GM10248 (cell line): Measurements from ENCODE around the gene HSPA12A.

ENCODE experiments used
- CTCF ChIA-PET: fragments of 300-600 bp; sonication (Branson Sonifier 250); formaldehyde crosslinking; extraction: SDS; loops from one replicate; lab custom pipeline; 2021; ENCODE audit warnings: antibody characterized with exemption; lab: Yijun Ruan, JAX
- POLR2A ChIA-PET: fragments of 350-650 bp; sonication (Branson Sonifier 250); formaldehyde crosslinking; extraction: SDS; loops from one replicate; lab custom pipeline; 2020; ENCODE audit warnings: antibody characterized with exemption; lab: Yijun Ruan, JAX
- DNase-seq: peaks from one replicate; pipeline ENCODE4 v3.0.0; 2012; ENCODE audit errors: extremely low spot score
- TF ChIP-seq, protein P1 (sequence below): IDR thresholded peaks from 2 replicates; pipeline ENCODE4 v1.5.1; 2012; ENCODE audit warnings: mild to moderate bottlenecking, low read depth; ENCODE audit errors: extremely low read depth, missing control alignments, control extremely low read depth

HSPA12A gene

GRCh38 chr10:116646502-116646901 lies 95.9 kb downstream of the HSPA12A start:
- ChIA-PET POLR2A (no interaction called here), CTCF (no interaction called here)
- DNase-seq: no peak
- TF ChIP-seq, protein P1, sequence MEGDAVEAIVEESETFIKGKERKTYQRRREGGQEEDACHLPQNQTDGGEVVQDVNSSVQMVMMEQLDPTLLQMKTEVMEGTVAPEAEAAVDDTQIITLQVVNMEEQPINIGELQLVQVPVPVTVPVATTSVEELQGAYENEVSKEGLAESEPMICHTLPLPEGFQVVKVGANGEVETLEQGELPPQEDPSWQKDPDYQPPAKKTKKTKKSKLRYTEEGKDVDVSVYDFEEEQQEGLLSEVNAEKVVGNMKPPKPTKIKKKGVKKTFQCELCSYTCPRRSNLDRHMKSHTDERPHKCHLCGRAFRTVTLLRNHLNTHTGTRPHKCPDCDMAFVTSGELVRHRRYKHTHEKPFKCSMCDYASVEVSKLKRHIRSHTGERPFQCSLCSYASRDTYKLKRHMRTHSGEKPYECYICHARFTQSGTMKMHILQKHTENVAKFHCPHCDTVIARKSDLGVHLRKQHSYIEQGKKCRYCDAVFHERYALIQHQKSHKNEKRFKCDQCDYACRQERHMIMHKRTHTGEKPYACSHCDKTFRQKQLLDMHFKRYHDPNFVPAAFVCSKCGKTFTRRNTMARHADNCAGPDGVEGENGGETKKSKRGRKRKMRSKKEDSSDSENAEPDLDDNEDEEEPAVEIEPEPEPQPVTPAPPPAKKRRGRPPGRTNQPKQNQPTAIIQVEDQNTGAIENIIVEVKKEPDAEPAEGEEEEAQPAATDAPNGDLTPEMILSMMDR: no peak

DNA sequence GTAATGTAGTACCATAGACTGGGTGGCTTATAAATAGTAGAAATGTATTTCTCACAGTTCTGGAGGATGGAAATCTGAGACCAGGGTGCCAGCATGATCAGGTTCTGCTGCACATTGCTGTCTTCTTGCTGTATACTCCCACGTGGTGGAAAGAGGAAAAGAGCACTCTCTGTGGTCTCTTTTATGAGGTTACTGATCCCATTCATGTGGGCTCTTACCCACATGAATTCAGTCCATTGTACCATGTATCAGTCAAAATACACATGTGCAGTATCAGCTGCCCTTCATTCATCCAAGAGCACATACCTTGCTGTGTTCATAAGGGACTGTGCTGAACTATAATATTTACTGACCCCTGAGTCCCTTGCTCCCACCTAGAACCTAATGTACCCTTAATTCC lies 104.5 kb downstream of the HSPA12A start:
- TF ChIP-seq, protein P1: no peak
- DNase-seq: no peak
- CTCF ChIA-PET: no interaction called here
- POLR2A ChIA-PET: no interaction called here

- ChIA-PET CTCF (no interaction called here), POLR2A (no interaction called here)
- DNase-seq: no peak
- TF ChIP-seq, protein P1: no peak
Observed at GRCh38 chr10:116636976-116637375, 105.4 kb downstream of the HSPA12A start.

DNA sequence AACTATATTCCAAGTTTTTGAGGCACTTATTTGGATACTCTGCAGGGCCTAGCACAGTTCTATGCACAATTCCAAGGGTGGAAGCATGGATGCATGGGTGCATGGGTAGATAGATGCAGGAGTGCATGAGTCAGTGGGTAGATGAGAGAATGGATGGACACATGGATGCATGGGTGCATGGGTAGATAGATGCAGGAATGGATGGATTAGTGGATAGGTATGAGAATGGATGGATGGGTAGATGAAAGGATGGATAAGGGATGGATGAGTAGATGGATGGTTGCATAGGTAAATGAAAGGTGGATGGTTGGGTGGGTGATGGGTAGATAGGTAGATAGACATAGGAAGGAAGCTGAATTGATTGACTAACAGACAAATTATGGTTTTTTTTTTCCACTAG lies 106.0 kb downstream of the HSPA12A start:
- CTCF ChIA-PET: no interaction called here
- POLR2A ChIA-PET: no interaction called here
- TF ChIP-seq, protein P1: no peak

DNA sequence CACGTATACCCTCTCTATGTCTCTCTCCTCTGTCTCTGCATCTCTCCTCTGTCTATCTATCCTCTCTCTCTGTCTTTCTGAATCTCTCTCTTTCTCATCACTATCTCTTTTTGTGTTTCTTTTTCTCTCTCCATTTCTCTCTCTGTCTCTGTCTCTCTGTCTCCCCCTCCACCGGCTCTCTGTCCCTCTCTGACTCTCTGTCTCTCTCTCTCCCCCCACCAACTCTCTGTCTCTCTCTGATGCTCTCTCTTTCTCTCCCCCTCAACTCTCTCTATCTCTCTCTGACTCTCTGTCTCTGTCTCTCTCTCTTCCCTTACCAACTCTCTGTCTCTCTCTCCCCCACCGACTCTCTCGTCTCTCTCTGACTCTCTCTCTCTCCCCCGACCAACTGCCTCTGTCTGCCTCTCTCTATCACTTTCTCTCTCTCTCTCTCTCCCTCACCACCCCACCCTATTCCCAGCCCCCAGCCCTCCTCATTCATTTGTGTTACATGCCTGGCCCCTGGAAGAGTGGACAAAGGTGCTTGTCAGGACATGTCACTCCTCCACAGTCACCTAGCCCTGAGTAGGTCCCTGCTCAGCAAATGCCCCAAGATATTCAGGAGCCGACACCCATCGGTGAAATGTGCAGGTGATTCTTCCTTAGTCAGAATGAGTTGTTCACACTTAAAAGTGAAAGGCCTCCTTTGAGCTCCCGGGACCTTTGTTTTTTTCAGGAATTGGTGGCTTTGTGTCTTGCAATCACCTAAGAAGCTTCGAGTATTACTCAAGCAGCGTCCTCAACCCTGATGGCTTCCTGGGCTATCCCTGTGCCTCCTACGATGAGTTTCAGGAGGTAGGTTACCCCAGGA lies 108.0 kb downstream of the HSPA12A start:
- DNase-seq: no peak
- TF ChIP-seq, protein P1: no peak
- POLR2A ChIA-PET: no interaction called here
- CTCF ChIA-PET: no interaction called here

More for the DNA sequence above, 106.0 kb downstream of the HSPA12A start:
- DNase-seq: no peak

GRCh38 chr10:116633216-116633600 lies 109.2 kb downstream of the HSPA12A start:
- CTCF ChIA-PET: no interaction called here
- POLR2A ChIA-PET: no interaction called here

More at GRCh38 chr10:116633216-116633600, 109.2 kb downstream of the HSPA12A start:
- DNase-seq: no peak
- TF ChIP-seq, protein P1: no peak
